HFFc6 (cell line): ENCODE results near the gene DCAF7. TPM values are rescaled to one million over a fixed set of nuclear protein-coding genes. Genes with fewer than 3 reads are reported as not detected.

Experiments used
- DNase-seq: peaks from one replicate; pipeline ENCODE4 v3.0.0-alpha.2; 2018
- H3K27ac Mint-ChIP-seq: 2 replicates; pipeline ENCODE4 v1.8.0; 2020; ENCODE audit warnings: mild to moderate bottlenecking, mixed read lengths
- H3K27me3 Mint-ChIP-seq: 2 replicates; pipeline ENCODE4 v1.8.0; 2021; ENCODE audit warnings: mild to moderate bottlenecking, moderate library complexity, mixed read lengths; ENCODE audit not compliant: insufficient read depth
- H3K36me3 Mint-ChIP-seq: 2 replicates; pipeline ENCODE4 v1.8.0; 2021; ENCODE audit warnings: low read depth, mixed read lengths
- H3K4me1 Mint-ChIP-seq: 2 replicates; pipeline ENCODE4 v1.8.0; 2020; ENCODE audit warnings: low read depth, mixed read lengths
- H3K4me3 Mint-ChIP-seq: 2 replicates; pipeline ENCODE4 v1.8.0; 2020; ENCODE audit warnings: mild to moderate bottlenecking, moderate library complexity, mixed read lengths
- H3K9me3 Mint-ChIP-seq: 2 replicates; pipeline ENCODE4 v1.8.0; 2020; ENCODE audit warnings: mild to moderate bottlenecking, mixed read lengths
- CTCF ChIP-seq: fragments of 200-600 bp; sonication (generic); IDR thresholded peaks from 2 replicates; pipeline ENCODE4 v1.5.0; 2021; ENCODE audit warnings: antibody characterized with exemption, mild to moderate bottlenecking
- total RNA-seq, 6 experiments: library from RNA; stranded (reverse); fragmentation: NEBNext Ultra II Directional; extraction: Animal tissue kit (Norgen Biotek cat#: 25700); gene quantifications; 2 replicates in 1 of 6; 3 replicates in 5 of 6; pipeline ENCODE4 v1.2.3, GENCODE V29; 2021

DCAF7 gene
- total RNA-seq, 6 experiments from 2014 or later: 58.6 to 67.0 (median 63.3) TPM

GRCh38 chr17:63544467-63545301, 5.6 kb upstream of the DCAF7 start:
- DNase-seq: no peak
- Mint-ChIP-seq H3K4me1 (no peaks in the 10 kb centered on the region), H3K4me3 (no peak overlapping the region), H3K27ac (no peak overlapping the region), H3K36me3 (no peaks in the 10 kb centered on the region), H3K27me3 (peaks cover 24% of the 10 kb centered on the region), H3K9me3 (no peaks in the 10 kb centered on the region)
- no peak for TF ChIP-seq CTCF

GRCh38 chr17:63546308-63547082, 3.8 kb upstream of the DCAF7 start:
- Mint-ChIP-seq H3K4me3 (no peak overlapping the region), H3K36me3 (no peaks in the 10 kb centered on the region; the same call in 1 of the 2 replicates), H3K9me3 (no peaks in the 10 kb centered on the region), H3K27ac (no peak overlapping the region), H3K27me3 (peaks cover 10% of the 10 kb centered on the region), H3K4me1 (peaks cover 3% of the 10 kb centered on the region)
- DNase-seq: no peak
- no peak for TF ChIP-seq CTCF

- Mint-ChIP-seq H3K36me3 (peaks cover 3% of the 10 kb centered on the region; the same call in 1 of the 2 replicates), H3K9me3 (no peaks in the 10 kb centered on the region), H3K4me3 (no peak overlapping the region), H3K4me1 (peaks cover 9% of the 10 kb centered on the region), H3K27ac (no peak overlapping the region), H3K27me3 (peaks cover 4% of the 10 kb centered on the region)
- no peak for TF ChIP-seq CTCF
- no peak for DNase-seq
Observed at GRCh38 chr17:63547083-63547523, 3.2 kb upstream of the DCAF7 start.

GRCh38 chr17:63549289-63549945, 860 bp upstream of the DCAF7 start:
- no peak for DNase-seq
- peaks cover 3% of the 10 kb centered on the region for H3K27me3 Mint-ChIP-seq
- H3K36me3 Mint-ChIP-seq: peaks cover 13% of the 10 kb centered on the region; the same call in 1 of the 2 replicates
- no peaks in the 10 kb centered on the region for H3K9me3 Mint-ChIP-seq
- H3K27ac Mint-ChIP-seq: peak overlapping the region; percentile 97
- H3K4me3 Mint-ChIP-seq: peak overlapping the region; percentile 91
- no peak for TF ChIP-seq CTCF
- peaks cover 28% of the 10 kb centered on the region for H3K4me1 Mint-ChIP-seq

DNA sequence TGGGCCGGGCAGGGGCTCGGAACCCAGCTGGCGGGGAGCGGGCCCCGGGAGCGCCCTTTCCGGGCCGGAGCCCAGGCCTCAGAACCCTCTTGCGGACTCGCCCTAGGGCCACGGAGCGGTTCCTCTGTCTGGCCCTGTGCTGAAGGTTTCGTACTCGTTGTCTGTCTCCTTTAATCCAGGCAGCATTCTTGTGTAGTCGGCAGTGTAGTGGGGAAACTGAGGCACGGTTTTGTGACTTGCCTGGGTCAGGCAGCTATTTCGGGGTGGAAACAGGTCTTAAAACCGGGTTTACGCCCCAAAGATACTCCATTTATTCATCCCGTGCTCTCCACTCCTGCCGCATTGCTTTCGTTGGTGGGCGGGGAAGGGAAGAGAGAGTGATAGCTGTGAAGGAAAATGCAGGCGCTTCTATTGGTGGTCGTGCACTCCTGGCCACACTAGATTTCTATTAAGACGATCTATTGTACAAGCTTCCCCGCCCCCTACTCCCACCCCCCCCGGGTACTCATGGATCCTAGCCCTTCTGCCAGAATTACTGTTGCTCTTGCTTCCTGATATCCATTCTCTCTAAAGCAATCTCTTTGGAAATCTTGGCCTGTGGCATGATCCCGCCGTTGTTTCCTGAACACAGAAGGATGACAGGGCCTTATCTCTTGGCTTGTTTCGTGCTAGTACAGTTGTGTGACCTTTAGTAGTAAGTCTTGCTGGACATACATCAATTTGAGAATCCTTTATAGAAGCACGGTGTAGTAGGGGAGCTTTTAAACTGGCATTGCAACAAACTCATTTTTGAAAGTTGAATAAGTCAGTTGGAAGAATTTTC, 751 bp downstream of the DCAF7 start:
- peak; percentile 31 for DNase-seq
- H3K9me3 Mint-ChIP-seq: no peaks in the 10 kb centered on the region
- H3K4me1 Mint-ChIP-seq: peaks cover 44% of the 10 kb centered on the region
- H3K27ac Mint-ChIP-seq: peak overlapping the region; percentile 98
- peaks cover 20% of the 10 kb centered on the region; the same call in 1 of the 2 replicates for H3K36me3 Mint-ChIP-seq
- peaks cover 3% of the 10 kb centered on the region for H3K27me3 Mint-ChIP-seq
- peak overlapping the region; percentile 91 for H3K4me3 Mint-ChIP-seq
- no peak for TF ChIP-seq CTCF
